Measurements from ENCODE around the gene ZFX. TPM values are rescaled to one million over a fixed set of nuclear protein-coding genes. Genes with fewer than 3 reads are reported as not detected.

Gene ZFX
- total RNA-seq, 1 donor from 2014 or later = 45.4 TPM

DNA sequence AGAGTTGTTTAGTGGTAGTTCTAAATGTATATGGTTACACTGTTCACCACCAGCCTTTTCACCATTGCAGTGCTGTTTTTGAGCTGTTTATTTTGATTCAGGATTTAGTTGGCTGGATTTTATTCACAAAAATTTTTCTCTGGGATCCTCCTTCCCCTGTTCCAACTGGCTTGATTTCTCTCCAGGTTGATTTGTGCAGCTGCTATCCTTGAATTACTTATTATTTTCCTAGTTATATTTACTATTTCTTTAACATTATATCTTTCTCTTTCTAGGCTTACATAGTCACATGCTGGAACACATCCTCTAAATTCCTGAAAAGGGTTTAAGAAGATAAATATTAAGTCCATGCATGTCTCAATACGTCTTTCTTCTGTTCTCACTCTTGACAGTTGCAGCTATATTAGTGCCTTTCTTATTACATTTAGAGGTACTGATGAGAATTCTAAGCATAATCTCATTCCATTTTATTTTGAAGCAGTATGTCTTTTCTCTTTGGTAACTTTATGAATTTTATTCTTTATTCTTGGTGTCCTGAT lies 82.2 kb downstream of the ZFX start:
- intact Hi-C loops (cut with micrococcal nuclease) = no loop called here

DNA sequence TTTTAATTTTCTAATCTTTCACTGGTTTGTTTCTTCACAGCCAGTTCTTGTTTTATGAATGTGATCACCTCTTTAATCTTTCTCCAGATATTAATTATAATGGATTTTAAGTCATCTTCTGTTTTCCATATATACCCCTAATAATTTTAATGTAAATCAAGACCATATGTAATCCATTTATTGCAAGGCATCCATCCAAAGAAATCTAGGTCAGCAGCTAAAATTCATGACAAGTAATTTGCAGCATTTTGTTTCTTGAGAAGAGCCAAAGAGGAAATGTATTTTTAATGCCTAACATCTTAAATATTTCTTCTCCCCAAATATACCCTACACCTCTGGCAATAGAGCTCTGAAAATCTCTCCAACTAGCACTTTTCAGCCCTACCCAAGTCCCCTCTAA lies 83.3 kb downstream of the ZFX start:
- intact Hi-C loops (cut with micrococcal nuclease) = no loop called here

GRCh38 chrX:24235084-24235710 lies 85.7 kb downstream of the ZFX start:
- intact Hi-C loops (cut with micrococcal nuclease) = no loop called here

DNA sequence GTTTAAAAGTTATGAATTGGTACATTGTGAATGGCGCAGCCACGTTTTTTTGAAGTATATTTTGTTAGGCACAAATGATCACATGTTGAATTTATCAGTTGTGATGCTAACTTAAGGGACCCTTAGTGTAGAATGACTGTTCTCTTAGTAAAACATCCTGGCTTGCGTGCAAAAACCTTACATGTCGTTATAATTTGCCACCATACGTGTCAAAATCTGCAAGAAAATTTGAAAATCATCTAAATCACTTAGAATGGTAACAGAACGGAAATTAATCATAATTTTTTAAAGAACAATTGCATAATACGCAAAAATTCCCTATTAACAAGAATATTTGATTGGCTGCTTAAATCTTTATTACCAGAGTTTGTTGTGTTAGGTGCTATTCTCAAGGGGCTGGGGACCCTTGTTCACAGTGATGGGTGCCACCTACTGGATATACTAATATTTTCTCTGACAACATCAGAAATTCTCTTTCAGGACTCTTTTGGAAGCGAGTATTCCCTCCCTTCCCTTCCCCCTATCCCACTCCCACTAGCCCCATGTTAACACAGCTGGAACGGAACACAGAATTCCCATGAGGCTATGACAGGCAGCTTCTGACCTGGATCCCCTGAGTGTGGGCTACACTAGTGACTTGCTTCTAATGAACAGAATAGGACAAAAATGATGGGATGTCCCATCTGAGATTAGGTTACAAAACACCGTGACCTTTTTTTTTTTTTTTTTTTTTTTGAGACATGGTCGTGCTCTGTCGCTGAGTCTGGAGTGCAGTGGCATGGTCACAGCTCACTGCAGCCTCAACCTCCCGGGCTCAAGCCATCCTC lies 92.5 kb downstream of the ZFX start:
- intact Hi-C loops (cut with micrococcal nuclease) = loop anchor here (1.0 kb wide), 2 partner anchors 161 to 334 kb away; partner anchors contain the start of gene CXorf58

GRCh38 chrX:24242649-24243175 lies 93.2 kb downstream of the ZFX start:
- intact Hi-C loops (cut with micrococcal nuclease) = loop anchor here (1.0 kb wide), 2 partner anchors 161 to 334 kb away; partner anchors contain the start of gene CXorf58

DNA sequence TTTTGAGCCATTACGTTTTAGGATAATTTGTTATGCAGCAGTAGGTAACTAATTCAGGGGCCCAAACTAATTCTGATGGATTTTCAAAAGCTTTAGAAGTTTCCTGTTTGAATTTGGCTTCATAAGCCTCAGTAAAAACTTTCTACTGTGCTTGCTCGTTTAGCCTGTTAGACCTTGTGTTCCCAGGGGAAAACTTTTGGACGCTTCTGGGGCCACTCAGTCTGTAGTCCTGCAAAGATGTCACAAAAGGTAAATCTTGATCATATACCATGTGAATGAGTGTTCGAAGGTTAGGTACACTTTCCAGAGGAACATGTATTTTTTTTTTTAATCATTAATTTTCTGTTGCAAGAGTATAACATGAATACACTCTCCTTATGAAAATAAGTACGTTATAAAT lies 93.7 kb downstream of the ZFX start:
- intact Hi-C loops (cut with micrococcal nuclease) = no loop called here

DNA sequence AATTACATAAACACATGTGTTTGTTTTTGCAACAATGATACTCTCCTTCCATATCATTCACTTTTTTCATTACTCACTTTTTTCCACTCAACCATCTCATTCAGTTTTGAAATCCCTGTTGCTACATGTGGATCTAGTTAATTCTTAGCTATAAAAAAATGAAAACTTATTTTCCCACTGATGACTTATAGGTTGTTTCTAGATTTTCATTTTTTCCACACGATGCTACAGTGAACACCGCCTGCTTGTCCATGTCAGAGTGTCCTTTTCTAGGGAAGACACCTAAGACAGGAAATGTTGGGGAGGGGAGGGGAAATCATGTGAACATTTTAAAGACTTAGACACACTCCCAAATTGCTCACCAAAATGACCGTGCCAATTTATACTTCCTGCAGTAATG lies 94.2 kb downstream of the ZFX start:
- intact Hi-C loops (cut with micrococcal nuclease) = no loop called here

DNA sequence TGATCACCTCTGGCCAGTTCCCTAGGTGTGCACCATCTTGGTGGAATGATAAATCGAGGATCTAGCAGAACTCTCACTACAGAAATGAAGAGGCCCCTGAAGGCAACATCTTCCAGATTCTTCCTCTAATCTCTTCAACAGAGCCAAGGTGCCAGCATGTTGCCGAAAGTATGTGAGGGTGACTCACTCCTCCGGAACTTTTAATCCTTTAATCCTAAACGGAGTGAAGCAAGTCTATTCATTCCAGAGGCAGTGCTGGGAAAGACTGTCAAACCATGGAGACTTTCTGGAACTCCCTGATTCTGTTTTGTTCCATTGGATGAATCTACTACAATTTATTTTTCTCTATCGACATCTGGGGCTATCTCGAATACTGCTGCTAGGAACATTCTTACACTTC lies 95.7 kb downstream of the ZFX start:
- intact Hi-C loops (cut with micrococcal nuclease) = no loop called here

DNA sequence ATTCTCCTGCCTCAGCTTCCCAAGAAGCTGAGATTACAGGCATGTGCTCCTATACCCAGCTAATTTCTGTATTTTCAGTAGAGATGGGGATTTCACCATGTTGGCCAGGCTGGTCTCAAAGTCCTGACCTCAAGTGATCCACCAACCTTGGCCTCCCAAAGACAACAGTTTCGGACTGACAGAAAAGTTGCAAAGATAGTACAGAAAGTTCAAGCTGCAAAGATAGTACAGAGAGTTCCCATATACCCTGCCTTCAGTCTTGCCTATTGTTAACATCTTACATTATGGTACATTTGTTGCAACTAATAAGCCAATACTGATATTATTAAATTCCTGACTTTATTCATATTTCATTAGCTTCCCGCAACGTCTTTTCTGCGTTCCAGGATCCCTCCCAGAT lies 98.5 kb downstream of the ZFX start:
- intact Hi-C loops (cut with micrococcal nuclease) = no loop called here

- intact Hi-C loops (cut with micrococcal nuclease) = no loop called here
Measured at GRCh38 chrX:24253030-24253429, 103.5 kb downstream of the ZFX start.

DNA sequence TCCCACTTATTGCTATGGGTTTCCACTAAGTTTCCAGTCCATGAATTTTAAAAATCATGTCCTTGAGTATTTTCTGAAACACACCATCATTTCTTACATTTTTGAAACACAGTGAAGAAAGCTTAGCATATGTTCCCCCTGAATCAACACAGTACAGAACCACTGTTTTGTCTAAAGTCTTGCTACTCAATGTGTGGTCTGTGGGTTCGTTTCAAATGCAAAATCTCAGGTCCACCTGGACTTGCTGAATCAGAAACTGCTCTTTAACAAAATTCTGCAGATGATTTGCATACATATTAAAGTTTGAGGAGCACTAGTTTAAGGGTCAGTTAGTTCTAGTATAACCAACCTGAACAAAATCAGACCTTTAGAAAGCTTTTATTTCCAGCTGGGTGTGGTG lies 103.9 kb downstream of the ZFX start:
- intact Hi-C loops (cut with micrococcal nuclease) = no loop called here

DNA sequence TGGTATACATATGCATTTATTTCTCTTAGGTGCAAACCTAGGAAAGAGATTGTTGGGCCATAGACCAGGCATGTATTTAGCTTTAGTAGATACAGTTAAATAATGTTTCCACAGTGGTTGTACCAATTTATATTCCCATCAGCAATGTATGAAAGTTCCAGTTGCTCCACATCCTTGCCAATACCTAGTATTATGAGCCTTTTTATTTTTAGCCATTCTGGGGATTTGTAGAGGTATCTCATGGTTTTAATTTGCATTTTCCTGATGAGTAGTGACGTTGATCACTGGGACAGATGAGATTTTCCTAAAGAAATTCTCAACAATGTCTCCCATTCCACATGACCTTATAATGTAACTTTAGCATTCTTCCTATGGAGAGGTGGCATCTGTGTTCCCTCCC lies 107.5 kb downstream of the ZFX start:
- intact Hi-C loops (cut with micrococcal nuclease) = no loop called here

DNA sequence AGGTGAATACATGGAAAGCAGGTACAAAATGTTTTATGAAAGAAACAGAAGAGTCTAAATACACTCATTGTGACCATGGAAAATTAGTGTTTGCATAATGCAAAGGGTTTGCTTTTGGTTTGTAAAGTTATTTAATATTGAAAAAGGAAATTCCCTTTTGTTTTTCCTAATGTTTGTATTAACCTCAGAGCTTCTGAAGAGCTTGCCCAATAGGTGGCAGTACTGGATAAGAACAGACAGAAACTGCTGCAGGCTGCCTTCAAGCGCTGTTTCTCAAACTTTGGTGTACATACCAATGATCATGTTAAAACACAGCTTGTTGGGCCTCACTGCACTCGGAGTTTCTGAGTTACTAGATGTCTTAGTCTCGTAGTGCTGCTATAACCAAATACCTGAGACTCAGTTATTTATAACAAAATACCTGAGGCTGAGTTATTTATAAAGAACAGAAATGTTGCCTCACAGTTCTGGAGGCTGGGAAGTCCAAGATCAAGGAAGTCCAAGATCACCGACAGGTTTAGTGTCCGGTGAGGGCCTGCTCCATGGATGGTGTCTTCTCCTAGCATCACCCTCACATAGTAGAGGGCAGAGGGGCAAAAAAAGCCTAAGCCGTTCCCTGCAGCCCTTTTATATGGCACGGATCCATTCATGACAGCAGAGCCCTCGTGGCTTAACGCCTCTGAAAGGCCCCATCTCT lies 110.2 kb downstream of the ZFX start:
- intact Hi-C loops (cut with micrococcal nuclease) = loop anchor here (2.0 to 5.0 kb wide), 2 partner anchors 113 to 239 kb away; no protein-coding TSS in a partner anchor

DNA sequence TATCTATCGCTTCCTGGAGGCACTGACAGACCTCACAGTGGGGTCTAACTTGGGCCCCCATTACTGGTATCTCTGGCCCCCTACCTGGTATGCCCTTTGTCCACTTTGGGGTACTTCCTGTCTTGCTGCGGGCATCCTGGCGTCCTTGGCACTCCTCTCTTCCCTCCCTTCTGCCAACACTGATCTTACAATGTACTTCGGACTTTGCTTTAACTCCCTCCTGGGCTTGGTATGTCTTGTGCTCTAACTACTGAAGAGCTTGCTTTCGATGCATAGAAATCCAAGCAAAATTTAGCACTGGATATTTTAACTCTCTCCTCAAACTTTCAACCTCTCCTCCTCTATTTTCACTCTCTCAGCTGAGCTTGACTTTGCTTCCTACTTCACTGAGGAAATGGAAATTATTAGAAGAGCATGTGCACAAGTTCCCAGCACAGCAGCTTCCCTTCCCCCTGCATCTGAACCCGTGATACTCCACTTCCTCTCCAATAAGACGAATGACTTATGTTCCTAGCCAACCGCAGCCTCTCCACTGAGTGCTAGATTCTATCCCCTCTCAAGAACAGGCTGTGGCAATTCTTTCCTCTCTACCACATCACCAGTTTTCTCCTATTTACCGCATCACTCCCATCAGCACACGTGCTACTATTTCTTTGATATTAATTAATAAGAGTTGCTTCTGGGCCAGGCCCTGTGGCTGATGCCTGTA lies 111.5 kb downstream of the ZFX start:
- intact Hi-C loops (cut with micrococcal nuclease) = loop anchor here (5.0 kb wide), 1 partner anchor 111 kb away; no protein-coding TSS in a partner anchor

GRCh38 chrX:24262309-24262708 lies 112.8 kb downstream of the ZFX start:
- intact Hi-C loops (cut with micrococcal nuclease) = loop anchor here (5.0 kb wide), 1 partner anchor 110 kb away; no protein-coding TSS in a partner anchor

GRCh38 chrX:24264383-24264782 lies 114.9 kb downstream of the ZFX start:
- intact Hi-C loops (cut with micrococcal nuclease) = loop anchor here (5.0 kb wide), 1 partner anchor 108 kb away; no protein-coding TSS in a partner anchor

Other genes starting within 250 kb of the ZFX start
- 18.5 and 21.0 TPM in 2 replicates for gene APOO, start 241.8 kb upstream of the ZFX start, total RNA-seq
- gene CXorf58, start 241.7 kb upstream of the ZFX start, total RNA-seq = not detected in 2 replicates
- 6.8 and 7.2 TPM in 2 replicates for gene KLHL15, start 122.5 kb upstream of the ZFX start, total RNA-seq
- 176 and 178 TPM in 2 replicates for gene EIF2S3, start 94.8 kb upstream of the ZFX start, total RNA-seq
- gene SUPT20HL2, start 164.3 kb downstream of the ZFX start, total RNA-seq = not detected in 2 replicates
- not detected in 2 replicates for gene SUPT20HL1, start 210.9 kb downstream of the ZFX start, total RNA-seq

Measured in T-helper 2 cell treated with Interferon-gamma antibody and Interleukin-4, amounts not matched to agents 100 ng/mL and 5 ng/mL, for 36 hours (primary cell).